GM08714 (cell line): ENCODE measurements around the gene BPIFB6.

ENCODE experiments used
- H3K4me3 ChIP-seq: fragments of 200-500 bp; sonication (Bioruptor generic); 2 replicates; pipeline ENCODE4 v1.5.1; 2014; ENCODE audit warnings: mild to moderate bottlenecking, low read length, inconsistent platforms
- ZNF274 ChIP-seq: IDR thresholded peaks from 2 replicates; pipeline ENCODE4 v1.6.1; 2012; ENCODE audit warnings: mild to moderate bottlenecking, low read depth, low read length

BPIFB6 gene

GRCh38 chr20:32991792-32992641 is 39.4 kb upstream of the BPIFB6 start:
- no peak for TF ChIP-seq ZNF274
- no peak overlapping the region for H3K4me3 ChIP-seq

DNA sequence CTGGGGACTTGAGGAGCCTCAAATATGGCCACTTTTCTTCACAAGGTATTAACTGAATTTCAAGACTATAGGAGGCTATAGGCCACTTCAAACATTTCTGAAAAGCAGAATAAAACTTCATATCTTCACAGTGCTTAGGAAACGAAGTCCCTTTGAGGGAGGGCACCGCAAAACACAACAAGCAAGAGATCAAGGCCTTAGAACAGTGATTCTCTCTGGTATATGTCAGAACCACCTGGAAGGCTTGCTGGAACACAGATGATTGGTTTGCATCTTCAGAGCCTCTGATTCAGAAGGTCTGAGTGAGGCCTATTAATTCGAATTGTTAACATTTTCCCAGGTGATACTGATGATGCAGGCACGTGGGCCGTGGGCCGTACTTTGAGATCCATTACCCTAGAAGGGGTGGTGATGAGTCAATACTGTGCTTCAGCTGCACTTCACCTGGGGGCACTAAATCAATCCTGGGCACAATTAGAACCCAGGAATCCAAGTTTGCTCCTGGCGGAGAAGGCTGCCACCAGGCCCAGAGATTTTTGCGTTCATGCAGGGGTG is 37.9 kb upstream of the BPIFB6 start:
- no peak for TF ChIP-seq ZNF274
- H3K4me3 ChIP-seq: no peak overlapping the region

- no peak overlapping the region for H3K4me3 ChIP-seq
- TF ChIP-seq ZNF274: no peak
Measured at GRCh38 chr20:32995802-32996201, 35.6 kb upstream of the BPIFB6 start.

- no peak for TF ChIP-seq ZNF274
- no peak overlapping the region for H3K4me3 ChIP-seq
Measured at GRCh38 chr20:32997431-32997830, 34.0 kb upstream of the BPIFB6 start.

DNA sequence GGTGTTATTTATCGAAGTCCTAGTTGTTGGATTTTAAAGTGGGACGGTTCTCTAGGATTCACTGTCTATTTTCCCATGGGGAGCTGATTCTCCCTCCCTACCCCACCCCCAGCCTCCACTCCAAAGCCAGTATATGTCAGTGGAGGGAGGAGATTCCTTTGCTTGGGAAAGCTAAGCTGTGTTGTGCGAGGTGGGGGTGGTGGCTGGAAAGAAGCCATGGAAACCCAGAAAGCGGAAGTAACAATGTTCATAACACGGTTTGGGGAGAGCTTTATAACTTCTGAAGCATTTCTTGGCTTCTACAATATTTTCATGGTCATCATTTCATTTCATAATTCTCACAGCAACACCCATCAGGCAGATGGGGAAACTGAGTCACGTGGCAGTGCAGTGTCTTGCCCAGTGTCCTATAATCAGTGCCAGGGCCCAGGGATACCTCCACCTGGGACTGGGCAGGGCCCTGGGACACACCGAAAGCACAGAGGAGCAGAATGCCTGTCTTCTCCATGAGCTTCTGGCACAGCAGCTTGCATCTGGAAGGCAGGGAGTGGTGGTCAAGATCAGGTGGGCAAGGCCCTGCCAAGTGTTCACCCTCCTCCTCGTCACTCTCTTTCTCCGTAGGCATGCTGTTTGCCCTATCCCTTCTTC is 31.7 kb upstream of the BPIFB6 start:
- no peak overlapping the region for H3K4me3 ChIP-seq
- TF ChIP-seq ZNF274: no peak

DNA sequence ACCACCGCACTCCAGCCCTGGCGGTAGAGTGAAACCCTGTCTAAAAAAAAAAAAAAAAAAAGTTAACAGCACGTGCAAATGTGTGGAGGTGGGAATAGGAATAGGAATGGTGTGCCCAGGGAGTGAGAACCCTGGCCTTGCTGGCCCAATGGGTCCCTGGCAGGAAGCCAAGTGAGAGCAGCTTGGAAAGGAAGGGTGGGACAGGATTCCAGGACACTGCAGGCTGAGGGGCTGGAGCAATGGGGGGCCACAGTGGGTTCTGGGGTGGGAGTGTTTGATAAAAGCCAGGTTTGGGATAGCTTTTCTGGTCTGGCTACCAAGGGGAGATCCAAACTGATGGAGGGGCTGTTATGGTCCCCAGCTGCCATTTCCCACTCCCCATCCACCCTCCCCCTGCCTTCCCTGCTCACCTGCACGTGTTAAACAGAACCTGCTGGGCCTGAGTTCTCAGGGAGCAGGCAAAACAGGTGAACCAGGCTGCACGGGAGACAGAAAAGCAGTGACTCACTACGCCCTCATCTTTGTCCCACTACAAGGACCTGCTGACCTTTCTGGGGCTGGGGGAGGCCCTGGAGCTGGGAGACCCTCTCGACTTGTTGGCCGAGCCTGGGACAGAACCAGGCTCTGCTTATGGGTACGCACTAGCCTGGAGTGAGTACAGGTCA is 30.5 kb upstream of the BPIFB6 start:
- TF ChIP-seq ZNF274: no peak
- H3K4me3 ChIP-seq: no peak overlapping the region

GRCh38 chr20:33002087-33002808 is 29.2 kb upstream of the BPIFB6 start:
- TF ChIP-seq ZNF274: no peak
- H3K4me3 ChIP-seq: no peak overlapping the region

DNA sequence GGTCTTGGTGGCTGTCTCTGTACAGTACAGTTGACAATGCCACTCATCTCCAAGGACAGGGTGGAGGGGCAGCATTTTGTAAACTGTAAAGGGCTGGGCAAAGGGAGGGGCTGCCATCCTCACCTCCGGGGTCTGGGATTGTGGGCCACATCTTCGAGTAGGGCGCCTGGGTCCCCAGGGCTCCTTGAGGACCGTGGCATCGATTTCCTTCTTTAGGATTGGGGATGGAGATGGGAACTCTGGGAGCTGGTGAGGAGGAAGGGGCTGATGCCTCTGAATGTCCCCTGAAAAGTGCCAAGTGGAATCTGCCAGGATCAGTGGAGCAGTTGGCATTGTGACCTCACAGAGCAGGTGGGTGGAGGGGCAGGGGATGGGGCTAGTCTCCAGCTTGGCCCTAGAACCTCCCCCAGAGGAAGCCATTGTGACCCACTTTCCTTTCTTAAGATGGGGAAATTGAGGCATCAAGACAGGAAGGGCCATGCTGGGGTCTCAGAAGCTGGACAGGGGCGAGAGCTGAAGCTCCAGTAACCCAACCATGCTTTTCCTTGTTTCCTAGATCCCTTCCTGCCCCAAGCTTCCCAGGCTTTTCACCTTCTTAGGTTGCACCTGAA is 27.2 kb upstream of the BPIFB6 start, which contains the start of gene SUN5:
Gene SUN5, minus strand, starts transcription at position 293 of the 611 bp plus-strand sequence. Its CDS starts 93 bp downstream, at position 200.
- TF ChIP-seq ZNF274: no peak
- no peak within 1 kb of the TSS for H3K4me3 ChIP-seq

DNA sequence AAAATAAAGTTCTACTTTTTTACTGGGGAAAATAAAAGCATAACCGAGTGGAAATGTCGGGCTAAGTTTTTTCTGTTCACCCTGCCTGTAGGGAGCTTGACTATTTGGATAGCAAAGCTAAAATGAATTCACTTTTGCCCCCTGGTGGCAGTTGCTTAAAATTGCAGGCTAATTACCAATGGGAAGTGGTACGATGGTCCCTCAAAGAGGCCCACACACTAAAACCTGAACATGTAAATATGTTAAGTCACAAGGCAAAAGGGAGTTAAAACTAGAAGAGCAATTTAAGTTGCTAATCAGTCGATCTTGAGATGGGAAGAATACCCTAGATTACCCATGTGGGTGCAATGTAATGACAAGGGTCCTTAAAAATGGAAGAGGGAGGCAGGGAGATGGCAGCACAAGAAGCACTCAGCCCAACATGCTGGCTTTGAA is 26.3 kb upstream of the BPIFB6 start:
- H3K4me3 ChIP-seq: no peak overlapping the region
- no peak for TF ChIP-seq ZNF274

DNA sequence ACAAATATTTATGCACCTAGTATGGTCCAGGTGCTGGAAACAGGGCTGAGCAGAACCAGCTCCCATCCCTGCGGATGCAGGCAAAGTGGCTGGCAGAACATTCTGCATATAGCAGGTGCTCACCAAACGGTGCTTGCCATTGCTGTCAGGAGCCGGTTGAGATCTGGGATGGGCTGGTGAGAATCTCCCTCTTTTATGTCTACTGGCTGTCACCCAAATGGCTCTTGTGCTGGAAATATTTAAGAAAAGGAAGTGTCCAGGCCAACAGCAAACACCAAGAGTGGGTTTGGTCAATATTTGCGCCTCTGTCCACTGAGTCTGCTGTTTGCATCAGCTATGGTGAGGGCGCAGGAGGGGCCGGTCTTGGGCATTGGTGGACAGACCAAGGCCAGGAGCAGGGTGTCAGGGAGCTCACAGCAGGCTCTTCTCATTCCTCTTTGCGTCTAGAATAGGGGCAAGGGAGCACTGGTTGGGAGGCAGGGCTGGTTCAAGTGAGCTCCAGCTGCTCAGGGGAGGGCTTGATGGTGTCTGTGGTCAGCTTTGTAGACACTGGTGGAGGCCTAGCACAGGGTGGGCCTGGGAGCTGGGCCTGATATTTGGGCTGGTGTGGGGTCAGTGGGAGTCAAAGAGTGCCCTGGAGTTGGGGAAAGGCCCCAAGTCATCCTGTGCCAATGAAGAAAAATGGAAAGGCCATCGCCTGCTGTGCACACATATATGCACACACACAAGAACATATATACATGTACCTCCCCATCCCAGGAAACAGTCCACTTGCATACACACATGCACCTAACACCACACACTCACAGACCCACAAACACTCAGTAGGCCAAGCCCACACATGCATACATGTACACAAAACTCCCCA is 25.3 kb upstream of the BPIFB6 start:
- no peak for TF ChIP-seq ZNF274
- no peak overlapping the region for H3K4me3 ChIP-seq

DNA sequence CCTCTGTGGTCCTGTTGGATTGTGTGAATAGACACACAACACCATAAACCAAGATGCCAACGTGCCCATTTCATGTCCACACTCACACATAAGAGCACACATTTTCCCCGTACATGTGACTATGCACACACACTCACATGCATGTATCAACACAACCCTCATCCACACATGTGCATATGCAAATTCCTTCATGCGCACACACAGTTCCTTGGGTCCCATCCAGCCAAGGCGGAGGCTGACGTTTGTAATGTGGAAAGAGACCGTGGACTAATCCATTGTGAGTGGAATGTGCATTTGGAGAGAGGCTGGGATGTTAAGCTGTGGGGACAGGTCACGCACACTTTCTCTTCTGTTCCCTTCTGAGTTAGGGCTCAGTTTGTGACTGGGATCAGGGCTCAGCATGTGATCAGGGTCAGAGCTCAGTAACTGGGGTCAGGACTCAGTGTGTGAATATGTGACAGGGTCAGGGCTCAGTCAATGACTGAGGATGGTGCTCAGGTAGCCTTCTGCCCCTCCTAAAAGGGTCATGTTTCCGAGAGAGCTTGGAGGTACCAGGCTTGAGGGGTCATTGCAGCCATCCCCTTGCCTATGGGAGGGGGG is 24.6 kb upstream of the BPIFB6 start:
- TF ChIP-seq ZNF274: no peak
- no peak overlapping the region for H3K4me3 ChIP-seq

GRCh38 chr20:33007376-33008335 is 23.8 kb upstream of the BPIFB6 start, which contains the start of gene BPIFB2:
Gene BPIFB2, plus strand, starts transcription at chr20:33007704. Its CDS starts 871 bp downstream, at chr20:33008575.
- TF ChIP-seq ZNF274: no peak
- H3K4me3 ChIP-seq: no peak within 1 kb of the TSS
